A673 (cell line): ENCODE data around the gene CERS6. TPM values are rescaled to one million over a fixed set of nuclear protein-coding genes. Genes with fewer than 3 reads are reported as not detected.

Experiments
- BruUV-seq: library from RNA; stranded (reverse); fragments of 400-500 nt; replicated peaks from 2 replicates; lab custom pipeline; 2021; lab: Mats Ljungman, UMichigan
- CTCF ChIA-PET: fragments of 300-600 bp; sonication (Branson Sonifier 250); formaldehyde crosslinking; loops from one replicate; lab custom pipeline; 2022; ENCODE audit warnings: antibody characterized with exemption; lab: Charles Lee
- POLR2A ChIA-PET: fragments of 300-600 bp; sonication (Branson Sonifier 250); formaldehyde crosslinking; loops from one replicate; lab custom pipeline; 2022; ENCODE audit warnings: antibody characterized with exemption; ENCODE audit not compliant: low non-redundant PET; lab: Charles Lee
- DNase-seq: peaks from one replicate; pipeline ENCODE4 v3.0.0-alpha.2; 2015; ENCODE audit warnings: low spot score
- H3K27ac ChIP-seq: fragments of 200-600 bp; sonication (generic); 2 replicates; pipeline ENCODE4 v1.5.1; 2016; ENCODE audit warnings: mixed run types, low read depth, mild to moderate bottlenecking, mixed read lengths, antibody characterized with exemption, low read length; ENCODE audit not compliant: poor library complexity, severe bottlenecking
- H3K27me3 ChIP-seq: fragments of 200-600 bp; sonication (generic); replicated peaks from 2 replicates; pipeline ENCODE4 v1.6.1; 2017; ENCODE audit warnings: mixed run types, low read depth, mild to moderate bottlenecking, mixed read lengths, antibody characterized with exemption, low read length; ENCODE audit not compliant: insufficient read depth, poor library complexity
- H3K36me3 ChIP-seq: fragments of 200-600 bp; sonication (generic); 2 replicates; pipeline ENCODE4 v1.6.1; 2016; ENCODE audit warnings: mixed run types, mild to moderate bottlenecking, mixed read lengths, antibody characterized with exemption, low read length; ENCODE audit not compliant: insufficient read depth, poor library complexity, severe bottlenecking
- H3K4me1 ChIP-seq: fragments of 200-600 bp; sonication (generic); 2 replicates; pipeline ENCODE4 v1.6.1; 2017; ENCODE audit warnings: mixed run types, mild to moderate bottlenecking, mixed read lengths, antibody characterized with exemption, low read length; ENCODE audit not compliant: insufficient read depth, poor library complexity, severe bottlenecking
- H3K4me3 ChIP-seq: fragments of 200-600 bp; sonication (generic); 2 replicates; pipeline ENCODE4 v1.5.1; 2016; ENCODE audit warnings: low read depth, mixed run types, mild to moderate bottlenecking, mixed read lengths, low read length; ENCODE audit not compliant: poor library complexity, severe bottlenecking
- H3K9me3 ChIP-seq: fragments of 200-600 bp; sonication (generic); 2 replicates; pipeline ENCODE4 v1.6.1; 2016; ENCODE audit warnings: mixed run types, low read depth, mild to moderate bottlenecking, mixed read lengths, antibody characterized with exemption, low read length; ENCODE audit not compliant: poor library complexity, severe bottlenecking
- EZH2 ChIP-seq: fragments of 200-600 bp; sonication (generic); IDR thresholded peaks from 2 replicates; pipeline ENCODE4 v1.6.1; 2017; ENCODE audit warnings: borderline replicate concordance, low read depth, mild to moderate bottlenecking, mixed read lengths, antibody characterized with exemption, low read length; ENCODE audit not compliant: poor library complexity, severe bottlenecking
- intact Hi-C: fragments of 100-400 bp; cut with micrococcal nuclease; formaldehyde crosslinking; loops from one replicate; pipeline ENCODE4 v1.10.0; 2022; ENCODE audit not compliant: unreplicated experiment
- total RNA-seq: library from RNA; stranded (reverse); gene quantifications from 2 replicates; pipeline ENCODE4 v1.2.3, GENCODE V29; 2021
- TF ChIP-seq, protein P1 (sequence below): fragments of 300-800, 200-600 bp; sonication (generic); conservative IDR thresholded peaks from 2 replicates; pipeline ENCODE4 v1.5.1; 2017; ENCODE audit warnings: low read depth, mild to moderate bottlenecking, antibody characterized with exemption, low read length, moderate library complexity, mixed read lengths

The CERS6 gene
- total RNA-seq, 1 experiment from 2014 or later = 12.4 TPM

GRCh38 chr2:168620554-168620953 is 164.5 kb downstream of the CERS6 start:
- ChIA-PET CTCF (no interaction called here), POLR2A (no interaction called here)
- intact Hi-C loops = no loop called here

GRCh38 chr2:168622559-168622958 is 166.5 kb downstream of the CERS6 start:
- DNase-seq = no peak
- Histone ChIP-seq H3K27me3 (no peaks in the 10 kb centered on the region), H3K36me3 (no peaks in the 10 kb centered on the region), H3K4me1 (peaks cover 7% of the 10 kb centered on the region), H3K4me3 (no peak overlapping the region), H3K9me3 (no peaks in the 10 kb centered on the region), H3K27ac (no peak overlapping the region)
- BruUV-seq = no TSS peak
- ChIA-PET CTCF (no interaction called here), POLR2A (no interaction called here)
- TF ChIP-seq, protein P1, sequence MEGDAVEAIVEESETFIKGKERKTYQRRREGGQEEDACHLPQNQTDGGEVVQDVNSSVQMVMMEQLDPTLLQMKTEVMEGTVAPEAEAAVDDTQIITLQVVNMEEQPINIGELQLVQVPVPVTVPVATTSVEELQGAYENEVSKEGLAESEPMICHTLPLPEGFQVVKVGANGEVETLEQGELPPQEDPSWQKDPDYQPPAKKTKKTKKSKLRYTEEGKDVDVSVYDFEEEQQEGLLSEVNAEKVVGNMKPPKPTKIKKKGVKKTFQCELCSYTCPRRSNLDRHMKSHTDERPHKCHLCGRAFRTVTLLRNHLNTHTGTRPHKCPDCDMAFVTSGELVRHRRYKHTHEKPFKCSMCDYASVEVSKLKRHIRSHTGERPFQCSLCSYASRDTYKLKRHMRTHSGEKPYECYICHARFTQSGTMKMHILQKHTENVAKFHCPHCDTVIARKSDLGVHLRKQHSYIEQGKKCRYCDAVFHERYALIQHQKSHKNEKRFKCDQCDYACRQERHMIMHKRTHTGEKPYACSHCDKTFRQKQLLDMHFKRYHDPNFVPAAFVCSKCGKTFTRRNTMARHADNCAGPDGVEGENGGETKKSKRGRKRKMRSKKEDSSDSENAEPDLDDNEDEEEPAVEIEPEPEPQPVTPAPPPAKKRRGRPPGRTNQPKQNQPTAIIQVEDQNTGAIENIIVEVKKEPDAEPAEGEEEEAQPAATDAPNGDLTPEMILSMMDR = no peak
- no peak for TF ChIP-seq EZH2
- intact Hi-C loops = no loop called here

More at GRCh38 chr2:168620554-168620953, 164.5 kb downstream of the CERS6 start:
- Histone ChIP-seq H3K4me1 (no peaks in the 10 kb centered on the region), H3K9me3 (no peaks in the 10 kb centered on the region), H3K27ac (no peak overlapping the region), H3K36me3 (no peaks in the 10 kb centered on the region), H3K27me3 (no peaks in the 10 kb centered on the region), H3K4me3 (no peak overlapping the region)
- TF ChIP-seq EZH2 = no peak
- TF ChIP-seq, protein P1 = no peak
- DNase-seq = no peak
- BruUV-seq = no TSS peak

DNA sequence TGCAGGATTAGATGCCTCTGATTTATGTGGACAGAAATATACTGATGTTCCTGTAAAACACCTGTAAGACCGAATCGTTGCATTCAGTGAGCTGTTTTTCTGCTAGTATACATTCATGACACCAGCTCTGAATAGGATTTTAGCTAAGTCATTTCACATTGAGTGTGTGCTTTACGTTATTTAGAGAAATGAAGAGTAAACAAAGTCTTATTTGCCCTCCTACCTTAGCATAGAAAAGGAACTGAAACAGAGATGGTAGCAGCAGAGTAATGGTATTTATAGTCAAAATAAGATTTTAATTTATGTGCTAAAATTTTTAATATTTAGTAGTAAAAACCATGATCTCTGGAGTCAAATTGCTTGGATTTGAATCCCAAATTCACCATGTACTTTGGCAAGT is 168.0 kb downstream of the CERS6 start:
- no peak overlapping the region for H3K27ac ChIP-seq
- H3K27me3 ChIP-seq = no peaks in the 10 kb centered on the region
- DNase-seq = no peak
- ChIA-PET CTCF (no interaction called here), POLR2A (no interaction called here)
- TF ChIP-seq, protein P1 = no peak
- TF ChIP-seq EZH2 = no peak
- intact Hi-C loops = no loop called here
- H3K4me1 ChIP-seq = peaks cover 7% of the 10 kb centered on the region
- H3K4me3 ChIP-seq = no peak overlapping the region
- BruUV-seq = no TSS peak
- no peaks in the 10 kb centered on the region for H3K36me3 ChIP-seq
- H3K9me3 ChIP-seq = no peaks in the 10 kb centered on the region
